Stimulated activated naive CD4-positive, alpha-beta T cell (primary cell): ENCODE results near the gene AUTS2.
"Not testable (repeated sequence)": the region's sequence is repeated elsewhere in the genome, so short reads cannot be mapped to it uniquely, and the experiment has no call there.

Experiments
- DNase-seq, 6 experiments: peaks; one replicate each; lab custom pipeline; 2025; lab: John Stamatoyannopoulos, UW

The AUTS2 gene

DNA sequence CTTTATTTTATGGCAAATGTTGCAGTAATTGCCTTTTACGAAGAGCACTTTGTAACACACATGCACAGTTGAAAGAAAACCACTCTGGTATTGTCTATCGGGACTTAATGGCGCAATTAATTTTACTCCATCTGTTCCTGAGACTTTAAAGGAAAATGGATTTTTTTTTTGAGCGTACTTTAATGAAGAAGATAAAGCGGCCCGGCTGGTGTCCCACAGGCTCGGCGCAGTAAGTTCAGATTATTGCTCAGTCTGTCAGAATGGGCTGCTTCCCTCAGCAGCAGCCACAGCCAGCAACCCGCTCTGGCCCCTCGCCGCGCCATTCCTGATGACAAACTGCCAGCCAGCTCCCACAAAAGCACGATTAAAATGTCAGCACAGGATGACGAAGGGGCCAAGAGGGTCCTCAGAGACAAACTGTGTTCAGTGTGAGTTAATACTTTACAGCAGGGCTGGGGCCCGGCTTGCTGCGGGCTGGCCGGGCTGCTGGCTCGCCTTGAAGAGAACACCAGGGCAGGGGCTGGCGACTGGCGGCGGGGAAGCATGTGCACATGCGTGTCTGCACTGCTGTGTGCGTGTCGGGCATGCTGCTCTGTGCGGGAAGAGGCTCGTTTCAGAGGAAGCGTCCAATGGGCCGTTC lies 1032.7 kb downstream of the AUTS2 start:
- DNase-seq, result no peak

DNA sequence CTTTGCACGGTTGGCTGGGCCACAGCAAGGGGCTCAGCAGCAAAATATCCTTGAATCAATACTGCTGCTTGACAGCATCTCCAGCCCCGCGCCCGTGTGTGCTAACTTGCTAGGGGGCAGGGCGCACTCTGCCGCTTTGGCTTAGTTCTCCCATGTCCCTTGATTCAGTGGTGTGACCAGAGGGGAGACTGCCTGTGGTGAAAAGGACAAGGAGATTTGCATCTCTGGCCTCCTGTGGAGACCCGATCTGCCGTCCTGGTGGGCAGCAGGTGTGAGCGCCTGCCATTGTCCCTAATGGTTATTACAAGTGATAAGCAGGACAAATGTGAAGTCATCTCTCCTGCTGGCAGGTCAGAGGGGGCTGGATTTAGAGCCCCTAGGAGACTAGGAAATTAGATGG lies 1033.4 kb downstream of the AUTS2 start:
- no peak for DNase-seq

DNA sequence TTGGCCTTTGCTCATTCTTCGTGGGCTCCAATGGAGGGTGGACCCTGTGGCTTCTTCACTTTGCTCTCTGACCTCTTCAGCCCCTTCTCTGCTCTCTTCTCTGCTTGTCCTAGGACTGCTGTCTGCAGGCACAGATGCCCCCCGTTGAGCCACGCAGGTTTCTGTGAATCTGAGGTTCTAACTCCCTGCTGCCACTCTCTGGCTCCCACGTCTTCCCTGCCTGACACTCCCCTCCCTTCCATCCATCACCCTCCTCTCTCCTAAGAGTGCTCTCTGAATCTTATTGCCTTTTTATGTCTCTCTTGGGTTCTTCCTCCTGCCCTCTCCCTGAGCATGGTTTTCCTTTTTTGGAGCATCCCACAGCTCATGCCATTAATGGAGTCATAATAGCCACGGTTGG lies 1034.1 kb downstream of the AUTS2 start:
- no peak for DNase-seq

DNA sequence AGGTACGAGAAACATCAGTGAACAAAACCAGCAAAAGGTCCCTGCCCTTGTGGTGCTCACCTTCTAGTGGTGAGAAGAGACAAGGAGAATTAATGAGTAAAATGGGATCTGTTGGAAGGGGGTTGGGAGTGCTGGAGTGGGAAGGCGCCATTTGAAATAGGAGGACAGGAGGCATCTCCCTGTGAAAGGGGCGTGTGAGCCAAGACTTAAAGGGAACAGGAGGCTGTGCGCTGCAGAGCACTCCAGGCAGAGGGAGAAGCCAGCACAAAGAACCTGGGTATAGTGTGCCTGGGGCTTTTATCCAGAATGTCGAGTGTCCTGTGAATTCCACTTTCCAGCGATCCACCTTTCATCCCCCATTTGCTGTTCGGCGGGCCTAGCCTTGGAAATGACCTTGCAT lies 1035.8 kb downstream of the AUTS2 start:
- no peak for DNase-seq

DNA sequence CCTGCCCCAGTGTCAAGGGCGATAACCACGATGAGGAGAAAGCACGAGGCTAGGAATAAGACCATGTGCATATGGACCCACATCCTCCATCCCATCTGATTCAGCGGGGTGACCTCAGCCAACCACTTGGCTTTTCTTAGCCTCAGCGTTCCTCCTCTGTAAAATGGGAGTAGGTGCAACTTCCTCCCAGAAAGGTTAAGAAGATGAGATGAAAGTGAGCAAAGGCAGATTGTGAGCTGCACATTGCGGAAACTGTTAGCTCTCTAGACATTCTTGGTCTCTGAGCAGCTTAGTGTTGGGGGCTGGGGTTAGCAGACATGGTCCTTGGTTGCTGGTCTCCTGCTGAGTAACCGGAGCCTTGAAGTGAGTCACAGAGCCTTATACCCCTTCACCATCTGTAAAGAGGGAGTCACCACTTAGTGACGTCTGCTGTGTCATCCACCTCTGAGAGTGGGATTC lies 1036.4 kb downstream of the AUTS2 start:
- no peak for DNase-seq

DNA sequence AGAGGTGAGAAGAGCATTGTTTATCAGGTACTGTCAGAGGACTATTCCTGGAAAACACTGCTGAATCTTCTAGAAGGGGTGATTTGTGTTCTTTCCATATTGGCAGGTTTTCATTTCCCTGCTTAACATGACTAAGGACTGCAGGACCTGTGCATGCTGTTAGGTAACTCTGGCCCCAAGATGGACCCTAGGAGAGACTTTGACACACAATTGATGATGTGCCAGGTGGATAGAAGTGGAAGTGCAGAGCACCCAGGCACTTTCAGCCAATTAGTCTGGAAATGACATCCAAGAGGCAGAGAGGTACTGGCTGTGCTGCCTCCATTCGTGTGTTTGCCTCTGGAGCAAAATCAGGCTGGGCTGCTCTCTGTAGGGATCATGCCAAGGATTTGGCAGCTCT lies 1037.4 kb downstream of the AUTS2 start:
- DNase-seq, result no peak

DNA sequence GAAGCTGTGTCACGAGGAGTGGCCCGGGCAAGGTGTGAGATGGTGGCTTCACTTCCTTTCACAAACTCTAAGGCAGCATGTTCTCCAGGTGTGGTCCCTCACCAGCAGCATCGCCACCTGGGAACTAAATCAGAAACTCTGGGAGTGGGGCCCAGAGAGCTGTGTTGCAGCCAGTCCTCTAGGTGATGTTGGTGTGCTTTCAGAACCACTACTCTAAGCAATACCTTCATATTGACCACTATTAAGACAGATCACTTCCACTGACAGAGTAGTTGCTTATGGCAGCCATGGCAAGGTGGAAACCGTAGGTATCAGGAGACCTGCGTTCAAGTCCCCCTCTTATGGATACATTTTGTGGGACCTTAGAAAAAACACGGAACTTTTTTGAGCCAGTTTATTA lies 1037.9 kb downstream of the AUTS2 start:
- DNase-seq, result no peak

DNA sequence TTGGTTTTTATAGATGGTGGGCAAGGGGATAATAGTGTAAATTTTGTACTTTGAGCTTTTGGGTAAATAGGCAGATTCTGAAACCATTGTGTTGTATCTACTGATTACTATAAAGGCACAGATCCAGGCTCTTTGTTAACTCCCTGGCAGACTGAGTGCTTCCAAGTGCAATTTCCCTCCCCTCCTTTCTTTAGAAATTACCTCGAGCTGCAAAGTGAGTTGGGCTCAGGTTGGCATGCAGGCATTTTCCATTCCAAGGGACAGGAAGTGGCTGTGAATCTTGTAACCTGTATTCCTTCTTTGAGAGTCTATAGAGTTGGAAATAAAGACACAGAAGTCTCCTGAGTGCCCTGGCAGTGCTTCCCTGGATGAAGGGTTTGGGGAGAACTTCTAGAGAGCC lies 1039.5 kb downstream of the AUTS2 start:
- DNase-seq, result no peak

DNA sequence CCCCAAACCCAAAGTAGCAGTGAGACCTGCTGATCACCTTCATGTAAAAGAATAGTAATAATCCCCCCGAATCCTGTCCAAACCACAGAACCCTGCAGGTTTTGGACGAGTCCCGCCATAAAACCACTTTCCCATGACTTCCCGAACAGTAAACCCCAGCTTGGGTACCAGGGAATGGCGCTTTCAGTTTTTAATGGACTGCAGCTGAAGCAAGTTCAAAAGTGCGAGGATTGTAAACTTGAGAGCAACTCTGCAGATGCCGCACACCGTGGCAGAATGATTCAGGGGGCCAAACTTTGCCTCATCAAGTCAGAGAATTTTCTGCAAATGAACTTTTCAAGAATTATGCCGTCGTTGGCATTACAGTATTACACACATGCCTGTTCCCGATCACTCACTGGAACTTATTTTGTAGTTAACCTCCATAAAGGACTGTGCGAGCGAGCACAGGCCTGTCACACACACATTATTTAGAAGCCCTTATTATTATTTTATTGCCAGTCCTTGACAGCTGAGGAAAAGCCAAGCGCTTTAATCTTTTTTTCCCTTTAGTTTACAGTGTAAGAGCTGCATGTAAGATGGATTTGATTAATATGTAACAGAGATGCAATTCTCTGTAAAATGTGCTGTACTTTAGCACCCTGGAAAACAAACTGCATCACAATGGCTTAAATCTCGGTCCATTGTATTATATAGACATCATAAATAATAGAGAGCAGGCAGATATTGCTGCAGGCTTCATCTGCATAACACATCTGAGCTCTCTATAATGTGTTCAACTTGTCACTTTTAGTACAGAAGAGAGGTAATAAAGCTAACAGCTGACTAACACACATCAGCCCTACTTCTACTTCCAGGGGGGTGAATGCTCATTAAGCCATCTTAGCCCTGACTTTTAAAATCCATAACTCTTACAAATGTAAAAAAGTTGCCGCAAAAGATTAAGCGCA lies 1040.2 kb downstream of the AUTS2 start:
- no peak for DNase-seq

DNA sequence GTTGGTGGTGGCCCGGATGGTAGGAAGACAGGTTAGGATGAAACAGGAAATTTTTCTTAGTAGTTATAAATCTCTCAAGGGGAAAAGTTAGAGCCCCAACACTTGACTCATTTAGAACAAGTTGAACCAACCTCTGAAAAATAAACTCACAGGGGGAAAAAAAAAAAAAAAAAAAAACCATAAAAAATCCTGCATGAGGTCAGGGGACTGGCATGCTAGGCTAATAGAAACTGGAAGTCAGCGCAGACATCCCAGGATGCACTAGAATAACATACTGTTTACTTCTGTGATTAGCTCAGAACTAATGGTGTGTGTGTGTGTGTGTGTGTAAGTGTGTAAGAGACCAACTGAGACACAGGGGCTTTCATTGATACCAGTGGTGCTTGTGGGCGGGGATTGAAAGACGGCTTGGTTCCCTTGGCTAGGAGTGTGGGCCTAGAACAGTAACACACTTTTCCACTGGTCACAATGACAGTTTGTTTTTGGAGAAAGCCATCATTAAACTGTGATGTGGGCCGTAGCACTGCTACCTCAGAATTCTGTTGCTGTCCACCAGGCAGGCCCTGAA lies 1042.1 kb downstream of the AUTS2 start:
- DNase-seq, result no peak

DNA sequence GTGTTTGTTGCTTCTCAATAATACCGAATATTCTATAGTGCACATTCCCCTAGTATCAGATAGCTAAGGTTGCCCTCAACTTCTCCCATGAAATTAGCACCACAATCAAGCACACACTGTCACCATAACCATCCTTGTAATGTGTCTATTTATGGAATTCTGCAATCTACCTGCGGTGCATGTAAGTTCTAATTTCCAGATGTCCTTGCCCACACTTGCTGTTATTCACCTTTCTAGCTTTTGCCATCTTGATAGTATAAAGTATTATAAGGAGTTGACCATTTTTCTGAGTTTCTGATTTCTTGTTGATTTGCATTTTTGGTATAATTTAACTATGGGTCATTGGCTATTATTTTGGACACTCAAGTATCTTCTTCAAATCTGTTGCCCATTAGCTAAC lies 1043.6 kb downstream of the AUTS2 start:
- no peak for DNase-seq

DNA sequence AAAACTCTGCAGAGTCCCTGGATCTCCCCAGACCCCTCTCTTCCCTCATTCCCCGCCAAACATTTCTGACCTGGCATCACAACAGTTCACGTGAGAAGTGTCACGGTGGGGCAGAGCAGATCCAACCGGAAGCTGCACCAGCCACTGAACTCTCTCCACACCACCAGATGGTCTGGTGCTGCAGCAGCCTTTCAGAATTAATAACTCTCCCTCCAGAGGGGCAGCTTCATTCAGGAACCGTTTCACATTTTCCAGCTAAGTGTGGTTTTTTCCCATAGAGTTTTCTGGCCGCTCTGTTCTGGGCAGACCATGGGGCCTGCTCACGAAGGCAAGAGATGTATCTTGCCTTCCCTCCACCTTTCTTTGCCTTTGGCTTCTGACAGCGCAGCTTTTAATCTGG lies 1047.0 kb downstream of the AUTS2 start:
- DNase-seq, result no peak

DNA sequence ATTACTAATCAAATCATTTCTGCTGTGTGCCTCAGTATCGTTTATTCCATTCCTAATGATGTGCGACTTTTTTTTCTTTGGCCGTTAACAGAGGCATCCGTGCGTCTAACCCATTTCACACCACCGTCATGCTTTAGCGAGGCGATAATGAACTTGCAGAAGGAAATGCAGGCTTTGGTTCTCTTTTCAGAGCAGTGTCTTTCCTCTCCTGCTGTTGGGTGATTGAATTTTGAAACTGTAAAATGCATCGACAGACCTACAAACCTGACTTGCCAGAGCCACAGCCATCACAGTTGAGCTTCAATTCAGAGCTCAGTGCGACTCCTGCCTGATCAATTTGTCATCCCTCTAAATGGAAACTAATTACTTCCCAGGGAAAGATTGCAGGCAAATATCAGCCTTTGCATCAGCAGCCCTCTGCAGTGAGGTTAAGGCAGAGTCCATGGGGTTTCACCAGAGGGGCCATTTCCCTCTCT lies 1047.6 kb downstream of the AUTS2 start:
- DNase-seq, result no peak

DNA sequence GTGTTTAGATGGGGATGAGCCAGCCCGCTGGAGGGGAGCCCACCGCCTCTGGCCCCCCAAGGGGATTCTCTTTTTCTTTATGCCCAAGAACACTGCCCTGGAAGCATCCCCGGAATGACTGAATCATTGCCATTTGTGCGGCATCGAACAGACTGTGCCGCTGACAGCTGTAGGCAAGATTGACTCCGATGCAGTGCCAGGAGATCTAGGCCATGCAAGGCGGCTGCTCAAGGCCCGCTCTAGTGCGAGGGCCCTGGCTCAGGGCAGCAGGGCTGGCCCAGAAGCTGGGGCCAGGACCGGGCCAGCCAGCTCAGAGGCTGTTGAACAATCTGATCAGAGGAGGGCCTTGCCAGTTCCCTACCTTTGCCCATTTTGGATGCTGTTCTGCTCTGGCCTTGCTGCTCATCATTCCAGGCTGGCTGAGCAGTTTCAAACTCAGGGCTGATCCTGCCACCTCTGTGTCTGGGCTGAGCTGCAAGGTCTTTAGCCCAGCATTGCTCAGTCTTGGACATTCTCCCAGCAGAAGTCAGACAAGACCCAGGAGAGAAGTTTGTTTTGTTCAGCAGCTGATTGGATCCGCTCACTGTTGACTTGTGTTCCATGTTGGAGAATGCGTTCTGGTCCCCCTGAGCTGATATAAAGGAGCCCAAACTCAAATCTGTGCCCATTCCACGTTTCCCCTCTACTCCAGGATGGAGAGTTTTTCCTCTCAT lies 1048.4 kb downstream of the AUTS2 start:
- no peak for DNase-seq

DNA sequence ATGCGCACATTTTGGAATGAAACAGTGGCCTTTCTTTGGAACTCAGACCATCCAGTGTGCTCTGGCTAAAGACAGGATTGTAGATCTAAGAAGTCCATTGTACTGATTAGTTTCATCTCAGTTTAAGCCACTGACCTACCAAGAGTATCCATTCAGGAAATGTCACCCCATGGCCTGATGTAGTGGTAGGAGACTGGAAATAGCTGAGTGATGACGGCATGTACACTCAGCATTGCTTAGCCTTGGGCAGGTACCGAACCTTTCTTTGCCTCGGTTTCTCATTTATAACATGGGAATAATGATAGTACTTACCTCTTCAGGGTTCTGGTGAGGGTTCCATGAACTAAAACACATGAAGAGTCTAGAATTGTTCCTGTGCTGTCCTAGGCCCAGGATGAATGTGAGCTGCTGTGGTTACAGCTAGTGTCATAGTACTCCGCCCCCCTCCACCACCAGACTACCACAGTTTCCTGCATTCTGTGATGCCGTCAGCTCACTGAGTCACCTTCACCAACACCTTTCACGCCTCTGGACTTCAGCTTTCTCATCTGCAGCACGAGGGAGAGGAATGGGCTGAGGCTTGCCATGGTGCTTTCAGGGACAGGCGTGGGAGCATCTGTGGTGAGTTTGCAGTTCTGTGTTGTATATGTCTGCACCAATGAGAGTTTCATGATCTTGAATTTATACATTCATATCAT lies 1049.7 kb downstream of the AUTS2 start:
- DNase-seq, result peak; percentile 18 to 66 (median 46)

DNA sequence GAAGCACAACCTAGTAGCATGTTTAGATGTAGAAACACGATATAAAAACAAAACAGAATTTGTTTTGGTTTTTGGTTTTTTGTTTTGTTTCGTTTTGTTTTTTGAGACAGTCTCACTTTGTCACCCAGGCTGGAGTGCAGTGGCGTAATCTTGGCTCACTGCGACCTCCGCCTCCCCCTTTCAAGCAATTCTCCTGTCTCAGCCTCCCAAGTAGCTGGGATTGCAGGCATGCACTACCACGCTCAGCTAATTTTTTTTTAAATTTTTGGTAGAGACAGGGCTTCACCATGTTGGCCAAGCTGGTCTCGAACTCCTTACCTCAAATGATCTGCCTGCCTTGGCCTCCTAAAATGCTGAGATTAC lies 1050.2 kb downstream of the AUTS2 start:
- not testable (repeated sequence) for DNase-seq

DNA sequence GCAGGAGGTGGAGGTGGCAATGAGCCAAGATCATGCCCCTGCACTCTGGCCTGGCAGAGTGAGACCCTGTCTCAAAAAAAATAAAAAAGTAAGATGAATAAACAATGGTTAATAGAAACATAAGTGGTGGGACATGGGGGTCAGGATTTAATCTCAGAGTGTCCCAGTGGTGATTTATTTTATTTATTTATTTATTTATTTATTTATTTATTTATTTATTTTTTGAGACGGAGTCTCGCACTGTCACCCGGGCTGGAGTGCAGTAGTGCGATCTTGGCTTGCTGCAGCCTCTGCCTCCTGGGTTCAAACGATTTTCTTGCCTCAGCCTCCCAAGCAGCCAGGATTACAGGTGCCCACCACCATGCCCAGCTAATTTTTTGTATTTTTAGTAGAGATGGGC lies 1051.0 kb downstream of the AUTS2 start:
- no peak for DNase-seq

DNA sequence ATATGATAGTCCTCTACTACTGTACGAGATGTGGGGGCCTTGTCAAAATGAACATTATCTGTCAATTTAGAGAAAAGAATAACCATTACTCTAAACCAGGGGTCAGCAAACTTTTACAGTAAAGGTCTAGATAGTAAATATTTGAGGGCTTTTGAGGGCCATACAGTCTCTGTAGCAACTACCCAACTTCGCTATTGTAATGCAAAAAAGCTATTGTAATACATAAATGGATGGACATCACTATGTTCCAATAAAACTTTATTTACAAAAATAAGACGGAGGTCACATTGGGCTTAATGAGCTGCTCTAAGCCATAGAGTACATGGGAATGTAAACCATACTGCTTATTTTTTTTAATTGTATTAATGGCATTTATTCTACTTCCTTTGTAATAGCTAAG lies 1055.9 kb downstream of the AUTS2 start:
- no peak for DNase-seq

DNA sequence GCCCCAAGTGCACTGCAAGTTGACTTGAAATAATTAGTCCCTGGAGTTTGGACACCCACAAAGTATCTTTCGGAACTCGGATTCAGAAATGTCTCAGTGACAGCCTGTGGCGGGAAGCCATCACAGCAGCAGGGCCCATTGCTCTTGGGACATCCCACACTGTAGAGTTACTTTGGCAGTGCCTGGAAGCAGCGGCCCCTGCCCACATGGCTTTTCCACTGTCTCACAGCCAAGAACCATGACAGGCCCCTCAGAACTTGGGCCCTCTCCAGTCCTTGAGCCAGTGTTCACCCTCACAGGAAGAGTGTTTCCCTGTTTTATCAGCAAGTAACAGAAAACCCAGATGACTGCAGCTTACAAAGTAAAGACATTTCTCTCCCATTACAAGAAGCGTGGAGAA lies 1056.7 kb downstream of the AUTS2 start:
- no peak for DNase-seq

DNA sequence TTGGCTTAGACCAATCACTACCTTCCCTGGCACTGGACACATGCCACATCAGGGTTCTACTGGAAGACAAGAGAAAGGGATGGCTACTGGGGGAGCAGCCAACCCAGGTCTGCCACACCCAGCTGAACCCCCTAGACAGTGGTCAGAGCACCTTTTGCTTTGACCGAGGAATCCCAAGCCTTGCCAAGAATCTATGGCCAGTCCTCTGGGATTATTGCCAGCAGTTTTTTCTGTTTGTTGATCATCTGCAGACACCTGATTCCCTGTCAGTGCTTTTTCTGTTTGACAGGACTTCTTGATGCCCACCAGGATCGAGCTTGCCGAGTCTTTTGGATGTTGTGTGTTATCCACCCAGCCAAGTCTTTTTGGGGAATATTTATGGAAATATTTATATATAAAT lies 1057.4 kb downstream of the AUTS2 start:
- DNase-seq, result no peak

DNA sequence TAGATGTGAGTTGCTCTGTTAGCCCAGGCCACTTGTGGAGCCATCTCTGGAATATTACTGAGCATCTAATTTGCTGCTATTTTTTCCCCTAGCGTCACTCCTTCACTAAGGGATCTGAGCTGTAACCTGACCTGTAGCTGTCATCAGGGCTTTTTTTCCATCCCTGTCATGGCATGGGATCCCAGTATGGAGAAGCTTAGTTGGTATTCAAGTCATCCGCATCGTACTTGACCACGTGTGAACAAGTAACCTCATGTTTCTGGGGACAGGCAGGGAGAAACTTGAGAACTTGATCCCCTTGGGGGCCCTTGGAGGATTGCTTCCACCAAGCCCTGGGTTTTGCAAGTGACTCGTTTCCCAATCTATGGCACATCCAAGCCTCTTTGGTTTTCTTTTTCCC lies 1059.3 kb downstream of the AUTS2 start:
- DNase-seq, result no peak
